GM12878 (cell line): ENCODE results near the gene MYO18B. TPM values are rescaled to one million over a fixed set of nuclear protein-coding genes. Genes with fewer than 3 reads are reported as not detected.
A peak's percentile ranks its signal among the peaks of the same experiment; 100 is the strongest.

Experiments
- ATAC-seq: fragments of 200-7000 bp; cut with Tn5 transposase; 3 replicates; pipeline ENCODE4 v1.9.1; 2020; ENCODE audit warnings: mild to moderate bottlenecking, moderate library complexity
- BruUV-seq: library from RNA; stranded (reverse); fragments of 400-500 nt; replicated peaks from 2 replicates; lab custom pipeline; 2021; lab: Mats Ljungman, UMichigan
- CTCF ChIA-PET: fragments of 300-600 bp; sonication (Branson Sonifier 250); formaldehyde crosslinking; extraction: SDS; loops from one replicate; lab custom pipeline; 2021; ENCODE audit warnings: inconsistent platforms; lab: Yijun Ruan, JAX
- POLR2A ChIA-PET: fragments of 350-600 bp; formaldehyde crosslinking; extraction: SDS; loops from one replicate; lab custom pipeline; 2021; ENCODE audit warnings: inconsistent platforms; lab: Charles Lee
- RAD21 ChIA-PET: fragments of 300-600 bp; sonication (Branson Sonifier 250); formaldehyde crosslinking; loops from one replicate; lab custom pipeline; 2023; ENCODE audit warnings: antibody characterized with exemption; ENCODE audit not compliant: unreplicated experiment; lab: Charles Lee
- SMC1A ChIA-PET: fragments of 300-600 bp; sonication (Branson Sonifier 250); formaldehyde crosslinking; loops from one replicate; lab custom pipeline; 2023; ENCODE audit not compliant: unreplicated experiment, uncharacterized antibody; lab: Charles Lee
- DNase-seq: peaks from one replicate; pipeline ENCODE4 v3.0.0-alpha.2; 2011; ENCODE audit warnings: low read depth, low spot score
- FAIRE-seq: peaks from 3 replicates; lab custom pipeline; 2011; peaks lifted over from hg19 to GRCh38; lab: Jason Lieb, UNC
- H2AFZ ChIP-seq: 2 replicates; pipeline ENCODE4 v1.6.0; 2011; ENCODE audit warnings: low read depth, low read length, control low read depth; ENCODE audit not compliant: control insufficient read depth
- H3K27ac ChIP-seq: 2 replicates; pipeline ENCODE4 v1.5.1; 2011; ENCODE audit warnings: control low read depth; ENCODE audit not compliant: control insufficient read depth, insufficient read depth
- H3K27me3 ChIP-seq, 2 experiments: replicated peaks in 1 of 2; 2 replicates each; pipeline versions ENCODE4 v1.6.0 to v1.6.1; 2011; ENCODE audit warnings: low read length in 1 of 2; ENCODE audit not compliant: control insufficient read depth in 2 of 2, insufficient read depth in 2 of 2
- H3K36me3 ChIP-seq, 2 experiments: 2 replicates each; pipeline ENCODE4 v1.5.1; 2011; ENCODE audit warnings: low read length in 1 of 2; ENCODE audit not compliant: control insufficient read depth in 2 of 2, insufficient read depth in 2 of 2
- H3K4me1 ChIP-seq: 2 replicates; pipeline ENCODE4 v1.6.1; 2011; ENCODE audit warnings: mild to moderate bottlenecking, low read length, moderate library complexity, mixed read lengths; ENCODE audit not compliant: control insufficient read depth, insufficient read depth
- H3K4me2 ChIP-seq: 2 replicates; pipeline ENCODE4 v1.6.0; 2011; ENCODE audit warnings: control low read depth; ENCODE audit not compliant: control insufficient read depth, insufficient read depth
- H3K4me3 ChIP-seq: fragments of 200-600 bp; sonication (generic); 2 replicates; pipeline ENCODE4 v1.5.1; 2016
- H3K79me2 ChIP-seq: 2 replicates; pipeline ENCODE4 v1.6.0; 2011; ENCODE audit warnings: low read length; ENCODE audit not compliant: control insufficient read depth, insufficient read depth
- H3K9ac ChIP-seq: 2 replicates; pipeline ENCODE4 v1.8.0; 2011; ENCODE audit warnings: low read length, control low read depth, mixed read lengths; ENCODE audit not compliant: control insufficient read depth, insufficient read depth
- H3K9me3 ChIP-seq: replicated peaks from 3 replicates; pipeline ENCODE4 v1.5.1; 2011; ENCODE audit warnings: mild to moderate bottlenecking, low read length; ENCODE audit not compliant: control insufficient read depth, insufficient read depth
- H4K20me1 ChIP-seq: 2 replicates; pipeline ENCODE4 v1.6.0; 2011; ENCODE audit not compliant: control insufficient read depth, insufficient read depth
- BHLHE40 ChIP-seq, 2 experiments: fragments of 450-650 bp in 1 of 2; IDR thresholded peaks; 2 replicates each; pipeline ENCODE4 v1.6.1; 2011 to 2017; ENCODE audit warnings: low read depth in 2 of 2, borderline replicate concordance in 1 of 2, improper control_type of control experiment in 1 of 2, low read length in 1 of 2, mild to moderate bottlenecking in 1 of 2
- EP300 ChIP-seq, 2 experiments: fragments of 150-350 bp in 1 of 2; IDR thresholded peaks; 2 replicates each; pipeline ENCODE4 v1.6.1; 2011 to 2012; ENCODE audit warnings: low read depth in 2 of 2, low read length in 2 of 2, borderline replicate concordance in 1 of 2, improper control_type of control experiment in 1 of 2, inconsistent platforms in 1 of 2; ENCODE audit not compliant: control insufficient read depth in 1 of 2
- FOXM1 ChIP-seq: IDR thresholded peaks from 2 replicates; pipeline ENCODE4 v1.6.1; 2012; ENCODE audit warnings: low read depth, mild to moderate bottlenecking, inconsistent platforms, low read length, moderate library complexity
- NBN ChIP-seq: fragments of 450-650 bp; IDR thresholded peaks from 2 replicates; pipeline ENCODE4 v1.6.1; 2016
- YBX1 ChIP-seq: fragments of 450-650 bp; IDR thresholded peaks from 2 replicates; pipeline ENCODE4 v1.6.1; 2016; ENCODE audit warnings: antibody characterized with exemption
- ZSCAN29 ChIP-seq: fragments of 450-650 bp; IDR thresholded peaks from 2 replicates; pipeline ENCODE4 v1.6.1; 2017; ENCODE audit warnings: mild to moderate bottlenecking, moderate library complexity
- ZZZ3 ChIP-seq: IDR thresholded peaks from 2 replicates; pipeline ENCODE4 v1.6.1; 2011; ENCODE audit warnings: low read depth; ENCODE audit not compliant: control insufficient read depth, insufficient read length
- WGBS: methylation state at CpG from one replicate; pipeline ENCODE4 v1.1.6; 2016; ENCODE audit warnings: low lambda C conversion rate; ENCODE audit not compliant: insufficient replicate concordance, insufficient coverage; ENCODE audit errors: missing lambda C conversion rate; 5-methylcytosine and 5-hydroxymethylcytosine counted together
- in situ Hi-C: fragments of 300-500 bp; cut with MboI; formaldehyde crosslinking; loops from 9 replicates; pipeline ENCODE4 v1.14.3; 2018; ENCODE audit warnings: mixed read lengths
- intact Hi-C: fragments of 100-400 bp; cut with micrococcal nuclease; formaldehyde crosslinking; loops from one replicate; pipeline ENCODE4 v1.14.2; 2022; ENCODE audit not compliant: unreplicated experiment
- polyA plus RNA-seq, 11 experiments: library from polyadenylated mRNA; depleted of rRNA in 4 of 11; unstranded in 6 of 11; stranded (reverse) in 5 of 11; fragments of >200 nt; fragmentation: Nextera tagmentation in 4 of 11; fragmentation: Illumina TruSeq in 1 of 11; extraction: Ambion mirVana in 4 of 11; extraction: Trizol in 1 of 11; gene quantifications; 1 replicate in 1 of 11; 2 replicates in 10 of 11; pipeline versions ENCODE4 v1.2.1 to v1.2.3, GENCODE V29; 2011 to 2016; ENCODE audit warnings: inconsistent platforms in 2 of 11, missing spikeins in 2 of 11, low read depth in 1 of 11
- total RNA-seq, 4 experiments: library from RNA; depleted of rRNA in 3 of 4; stranded (reverse); fragments of >200 nt in 3 of 4; fragmentation: Illumina TruSeq in 1 of 4; extraction: Trizol in 1 of 4; gene quantifications; 2 replicates each; pipeline versions ENCODE4 v1.2.1 to v1.2.3, GENCODE V29; 2013 to 2021
- TF ChIP-seq, protein P1 (sequence below): IDR thresholded peaks from 2 replicates; pipeline ENCODE4 v1.6.1; 2011; ENCODE audit warnings: low read depth, mild to moderate bottlenecking, low read length, moderate library complexity, borderline replicate concordance; ENCODE audit errors: extremely low read depth
- TF ChIP-seq, protein P2 (sequence below): fragments of 450-650 bp; IDR thresholded peaks from 2 replicates; pipeline ENCODE4 v1.6.1; 2016; ENCODE audit warnings: mild to moderate bottlenecking

The MYO18B gene
- total and polyA plus RNA-seq, 10 of the 15 experiments (the other 5 are each of a cell fraction or from before 2014, with no cell fraction given) = 0.05 to 2.1 (median 0.51) TPM; not detected in 1

DNA sequence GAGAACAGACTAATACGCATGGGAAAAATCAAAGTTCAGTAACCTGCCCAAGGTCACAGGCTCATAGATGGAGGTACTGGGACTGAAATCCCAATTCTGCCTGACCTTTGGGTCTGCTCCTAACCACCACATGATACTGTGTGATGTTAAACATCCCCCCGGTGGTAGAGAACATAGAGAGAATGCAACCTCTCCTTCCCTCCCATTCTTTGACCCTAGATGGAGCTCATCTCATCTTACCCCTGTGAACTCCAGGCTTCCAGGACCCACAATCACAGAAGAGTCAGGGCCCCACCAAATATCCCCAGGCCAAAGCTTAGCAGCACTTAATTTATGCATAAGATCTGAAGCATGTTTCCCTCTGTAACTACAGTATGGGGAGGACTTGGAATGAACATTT, 198.5 kb downstream of the MYO18B start (continued):
- TF ChIP-seq, protein P1, sequence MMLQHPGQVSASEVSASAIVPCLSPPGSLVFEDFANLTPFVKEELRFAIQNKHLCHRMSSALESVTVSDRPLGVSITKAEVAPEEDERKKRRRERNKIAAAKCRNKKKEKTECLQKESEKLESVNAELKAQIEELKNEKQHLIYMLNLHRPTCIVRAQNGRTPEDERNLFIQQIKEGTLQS = no peak
- TF ChIP-seq BHLHE40 (IDR thresholded peaks at IDR 0.05; ENCODE audit: borderline replicate concordance in 1 of 2, low read depth in 2 of 2, low read length in 1 of 2) = no peak
- TF ChIP-seq ZZZ3 = no peak
- no peak for TF ChIP-seq NBN
- no peak for TF ChIP-seq ZSCAN29
- TF ChIP-seq YBX1 = no peak

- H3K4me3 ChIP-seq = no peak overlapping the region
- ChIA-PET SMC1A (interaction anchor here (1.0 kb wide), 1 partner anchor 21 kb away, joined by 3 read pairs; no protein-coding TSS in a partner anchor), RAD21 (interaction anchor here (0.8 to 2.0 kb wide), 2 partner anchors 9 to 11 kb away, joined by 3 to 8 read pairs; no protein-coding TSS in a partner anchor), POLR2A (no interaction called here), CTCF (no interaction called here)
- no peak overlapping the region for H3K4me2 ChIP-seq
- in situ Hi-C loops (no loop called here), intact Hi-C loops (no loop called here)
- H2AFZ ChIP-seq = no peak overlapping the region
- FAIRE-seq (no peak), DNase-seq (no peak), ATAC-seq (no peak)
- no peaks in the 10 kb centered on the region for H3K4me1 ChIP-seq
- BruUV-seq = no TSS peak
- no peaks in the 10 kb centered on the region; a peak in 1 of 4 replicates for H3K27me3 ChIP-seq
- WGBS = 37% methylated on average over 8 of the region's 8 CpGs
- no peaks in the 10 kb centered on the region for H3K79me2 ChIP-seq
- H4K20me1 ChIP-seq = no peaks in the 10 kb centered on the region
- no peak overlapping the region for H3K27ac ChIP-seq
- no peaks in the 10 kb centered on the region for H3K36me3 ChIP-seq
- TF ChIP-seq FOXM1 = no peak
- no peak for TF ChIP-seq EP300 (IDR thresholded peaks at IDR 0.05; ENCODE audit: borderline replicate concordance in 1 of 2, control insufficient read depth in 1 of 2, low read depth in 2 of 2, low read length in 2 of 2)
- TF ChIP-seq, protein P2, sequence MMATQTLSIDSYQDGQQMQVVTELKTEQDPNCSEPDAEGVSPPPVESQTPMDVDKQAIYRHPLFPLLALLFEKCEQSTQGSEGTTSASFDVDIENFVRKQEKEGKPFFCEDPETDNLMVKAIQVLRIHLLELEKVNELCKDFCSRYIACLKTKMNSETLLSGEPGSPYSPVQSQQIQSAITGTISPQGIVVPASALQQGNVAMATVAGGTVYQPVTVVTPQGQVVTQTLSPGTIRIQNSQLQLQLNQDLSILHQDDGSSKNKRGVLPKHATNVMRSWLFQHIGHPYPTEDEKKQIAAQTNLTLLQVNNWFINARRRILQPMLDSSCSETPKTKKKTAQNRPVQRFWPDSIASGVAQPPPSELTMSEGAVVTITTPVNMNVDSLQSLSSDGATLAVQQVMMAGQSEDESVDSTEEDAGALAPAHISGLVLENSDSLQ = peak; percentile 45; the same call in 1 of the 2 replicates
- no peak overlapping the region for H3K9ac ChIP-seq
- no peaks in the 10 kb centered on the region; the same call in 2 of the 3 replicates for H3K9me3 ChIP-seq
These were observed 199.5 kb downstream of the MYO18B start for GRCh38 chr22:25941365-25941960.
